HG02642 (cell line): ENCODE measurements around the gene BTBD16.

Experiments
- ATAC-seq: cut with Tn5 transposase; IDR thresholded peaks from one replicate; pipeline ENCODE4 v1.9.1; 2021; ENCODE audit warnings: mild to moderate bottlenecking; ENCODE audit not compliant: unreplicated experiment, poor library complexity

BTBD16 gene

DNA sequence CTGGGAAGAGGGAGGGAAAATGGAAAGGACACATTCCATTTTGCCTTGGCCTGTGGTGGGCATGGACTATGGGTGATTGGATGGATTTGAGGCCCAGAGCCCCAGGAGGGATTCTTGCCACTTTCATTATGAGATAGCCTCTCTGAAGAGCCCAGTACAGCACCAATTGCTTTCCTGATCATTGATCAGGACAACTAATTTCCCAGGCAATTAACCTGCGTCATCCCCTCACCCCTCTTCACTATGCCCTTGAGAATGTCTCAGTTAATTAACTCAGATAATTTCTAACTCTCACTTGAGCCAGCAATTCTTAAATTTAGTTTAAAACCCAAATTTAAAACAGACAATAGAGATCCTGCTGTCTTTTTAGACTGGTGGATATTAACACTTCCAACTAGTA lies 90.0 kb downstream of the BTBD16 start:
- no peak for ATAC-seq

DNA sequence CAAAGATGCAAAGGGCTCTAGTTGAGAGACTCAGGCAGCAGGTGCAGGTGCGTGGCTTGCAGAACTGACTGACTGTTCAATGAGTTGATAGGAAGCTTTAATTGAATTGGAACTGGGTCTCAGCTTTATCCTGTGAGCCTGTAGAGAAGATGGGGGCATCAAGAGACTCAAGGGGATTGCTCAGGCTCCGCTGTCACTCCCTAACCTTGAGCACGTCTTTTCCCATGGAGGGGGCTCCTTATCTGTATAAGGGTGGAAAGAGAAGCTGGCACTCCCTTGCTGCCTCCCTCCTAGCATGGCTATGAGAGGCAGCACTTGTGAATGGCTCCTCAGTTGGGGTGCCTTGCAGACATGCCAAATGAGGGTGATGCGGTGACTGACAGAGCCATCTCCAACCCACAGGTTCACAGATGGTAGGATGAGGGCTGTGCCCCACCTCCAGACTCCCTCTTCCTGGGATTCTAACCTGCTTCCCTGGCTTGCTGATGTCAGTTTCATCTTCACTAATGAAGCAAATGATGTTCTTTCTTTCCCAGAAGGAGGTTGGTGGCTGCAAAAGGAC lies 91.0 kb downstream of the BTBD16 start:
- ATAC-seq, result no peak

DNA sequence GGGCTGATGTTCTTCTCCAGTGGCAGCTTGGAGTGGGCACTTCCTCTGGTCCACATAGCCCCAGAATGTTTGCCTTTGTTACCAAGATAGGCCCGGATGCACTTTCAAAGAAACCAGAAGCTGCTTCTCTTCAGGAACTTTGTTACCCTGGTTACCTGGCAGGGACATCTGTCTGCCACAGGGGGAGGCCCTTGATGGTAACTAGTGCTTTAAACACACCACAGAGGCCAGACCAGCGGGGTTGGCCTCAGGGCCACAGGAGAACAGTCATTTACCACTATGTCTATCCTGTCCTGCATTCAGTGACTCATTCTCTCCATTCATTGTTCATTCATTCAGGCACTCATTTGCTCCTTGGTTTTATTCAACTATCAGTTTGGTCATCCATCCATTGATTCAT lies 91.5 kb downstream of the BTBD16 start:
- ATAC-seq, result no peak

- no peak for ATAC-seq
Measured at GRCh38 chr10:122363311-122363710, 92.2 kb downstream of the BTBD16 start.

DNA sequence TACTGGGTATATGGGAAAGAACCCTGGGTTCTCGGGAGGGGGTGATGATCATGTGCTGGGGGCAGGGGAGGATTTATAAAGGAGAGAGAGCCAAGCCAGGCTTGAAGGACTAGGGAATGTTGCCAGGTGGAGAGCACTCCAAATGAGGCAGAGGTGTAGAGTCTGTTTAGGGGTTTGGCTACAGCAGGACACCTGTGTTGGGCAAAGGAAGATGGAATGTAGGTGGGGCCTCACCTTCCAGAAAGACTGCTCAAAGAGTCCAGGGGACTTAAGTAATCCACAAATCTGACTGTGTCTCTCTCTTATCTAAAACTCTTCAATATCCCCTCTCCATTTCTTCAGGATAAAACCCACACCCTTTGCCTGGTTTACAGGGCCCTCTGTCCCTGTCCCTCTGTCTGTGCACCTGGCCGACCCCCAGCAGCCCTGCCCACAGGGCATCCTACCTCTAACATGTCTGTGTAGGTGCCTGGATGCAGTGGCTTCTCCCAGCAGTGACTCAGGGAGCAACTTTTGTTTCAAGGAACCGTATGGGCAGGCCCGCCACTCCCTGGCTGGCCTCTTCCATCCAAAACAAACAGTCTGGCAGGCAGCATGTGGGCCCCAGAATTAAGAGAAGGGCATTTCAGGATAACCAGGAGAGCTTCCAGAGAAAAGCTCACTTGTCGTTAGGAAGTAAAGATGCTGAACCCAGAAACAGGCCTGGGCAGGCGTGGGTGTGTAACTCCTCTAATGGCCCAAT lies 92.8 kb downstream of the BTBD16 start:
- ATAC-seq, result no peak

DNA sequence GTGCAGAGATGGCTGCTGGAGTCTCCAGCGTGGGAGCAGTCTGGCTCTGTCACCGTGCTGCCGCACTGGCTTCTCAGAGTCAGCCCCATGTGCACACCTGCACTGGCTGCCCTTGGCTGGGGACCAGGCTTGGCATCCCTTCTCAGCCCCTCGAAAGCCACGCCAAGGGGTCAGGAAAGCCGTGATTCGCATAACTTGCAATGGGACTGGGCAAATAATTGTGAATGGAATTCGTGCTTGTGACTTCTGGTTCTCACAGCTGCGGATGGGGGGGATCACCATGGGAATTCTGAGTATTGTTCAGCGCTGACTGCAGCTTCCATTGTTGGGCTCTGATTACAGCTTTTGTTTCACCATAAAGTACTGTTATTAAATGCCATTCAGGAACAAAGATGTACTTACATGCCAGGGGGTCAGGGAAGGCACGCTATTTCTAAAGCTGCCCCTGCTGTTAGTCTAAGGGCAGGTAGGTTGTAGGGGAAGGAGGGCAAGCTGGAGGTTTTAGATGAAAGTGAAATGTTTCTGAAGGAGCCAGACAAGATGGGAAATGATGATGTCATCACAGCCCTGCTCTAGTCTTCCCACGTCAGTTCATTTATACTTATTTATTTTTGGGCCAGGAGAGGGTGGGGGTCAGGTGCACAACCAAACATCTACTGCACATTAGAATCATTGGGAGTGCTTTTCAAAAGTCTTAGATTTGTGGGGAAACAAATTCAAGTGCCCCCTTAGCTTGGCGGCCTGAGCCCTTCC lies 97.6 kb downstream of the BTBD16 start:
- ATAC-seq, result no peak

GRCh38 chr10:122373108-122373507 lies 102.0 kb downstream of the BTBD16 start:
- no peak for ATAC-seq

GRCh38 chr10:122373721-122374120 lies 102.6 kb downstream of the BTBD16 start:
- ATAC-seq, result no peak

- peak; percentile 90 for ATAC-seq
Measured at GRCh38 chr10:122374237-122374858, 103.3 kb downstream of the BTBD16 start, which contains the start of gene PLEKHA1. Gene PLEKHA1, plus strand, starts transcription at chr10:122374708. Its CDS starts 18,493 bp downstream, at chr10:122393201.

DNA sequence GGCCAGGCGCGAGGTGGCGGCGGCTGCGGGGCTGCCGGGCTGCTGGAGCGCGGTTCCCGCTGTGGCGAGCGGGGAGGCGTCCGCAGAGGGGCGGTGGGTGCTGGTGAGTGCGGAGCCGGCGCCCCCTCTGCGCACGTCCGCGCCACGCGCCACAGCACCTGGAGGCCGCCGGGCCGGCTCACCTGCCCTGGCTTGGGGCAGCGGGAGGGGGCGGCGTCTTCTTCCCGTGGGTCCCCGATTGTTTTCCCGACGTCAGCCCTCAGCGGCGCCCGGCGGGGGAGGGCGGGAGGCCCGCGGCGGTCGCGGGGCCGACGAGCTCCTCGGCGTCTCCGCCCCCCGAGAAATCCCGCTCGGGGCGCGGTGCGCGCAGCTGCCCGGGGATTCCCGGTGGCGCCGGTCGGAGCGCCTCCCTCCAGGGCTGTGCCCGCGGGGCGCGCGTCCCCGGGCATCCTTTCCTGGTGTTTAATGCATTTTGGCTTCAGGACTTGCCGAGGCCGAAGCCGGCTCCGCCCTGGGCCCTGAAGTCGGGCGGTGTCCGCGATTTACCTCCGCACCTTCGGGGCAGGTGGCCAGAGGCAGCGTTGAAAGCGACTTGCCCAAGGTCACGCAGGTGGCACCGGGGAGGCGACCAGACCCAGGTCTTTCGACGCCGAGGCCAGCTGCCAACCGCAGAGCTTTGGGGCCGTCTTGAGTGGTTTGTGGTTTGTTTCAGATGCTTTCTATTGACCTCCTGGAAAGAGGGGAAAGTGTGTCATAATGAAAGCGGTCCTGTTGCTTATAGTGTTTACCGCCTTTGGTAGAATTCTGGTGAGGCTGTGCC lies 104.0 kb downstream of the BTBD16 start:
- ATAC-seq, result peak; percentile 46

DNA sequence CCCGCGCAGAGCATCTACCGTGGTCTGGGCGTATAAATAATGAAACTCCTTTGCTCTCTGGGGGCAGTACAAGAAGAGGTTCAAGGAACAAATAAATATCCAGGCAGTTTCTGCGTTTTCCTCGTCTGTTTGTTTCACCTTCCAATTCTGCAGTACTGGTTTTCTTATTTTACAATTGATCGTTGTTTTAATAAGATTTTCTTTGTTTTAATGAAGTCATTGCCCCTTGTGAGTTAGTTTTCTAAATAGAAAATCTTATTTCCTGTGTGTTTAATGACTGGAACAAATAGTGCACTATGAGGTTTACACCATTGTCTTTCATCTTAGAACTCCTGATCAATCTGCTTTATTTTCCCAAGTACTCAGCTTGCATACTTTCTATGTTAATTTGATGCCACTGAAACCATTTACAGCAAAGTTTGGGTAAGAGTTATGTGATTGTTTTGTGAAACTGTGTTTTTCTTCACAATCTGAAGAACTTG lies 104.6 kb downstream of the BTBD16 start:
- ATAC-seq, result no peak

- no peak for ATAC-seq
Measured at GRCh38 chr10:122376364-122376961, 105.4 kb downstream of the BTBD16 start.

GRCh38 chr10:122379041-122379440 lies 107.9 kb downstream of the BTBD16 start:
- ATAC-seq, result no peak

DNA sequence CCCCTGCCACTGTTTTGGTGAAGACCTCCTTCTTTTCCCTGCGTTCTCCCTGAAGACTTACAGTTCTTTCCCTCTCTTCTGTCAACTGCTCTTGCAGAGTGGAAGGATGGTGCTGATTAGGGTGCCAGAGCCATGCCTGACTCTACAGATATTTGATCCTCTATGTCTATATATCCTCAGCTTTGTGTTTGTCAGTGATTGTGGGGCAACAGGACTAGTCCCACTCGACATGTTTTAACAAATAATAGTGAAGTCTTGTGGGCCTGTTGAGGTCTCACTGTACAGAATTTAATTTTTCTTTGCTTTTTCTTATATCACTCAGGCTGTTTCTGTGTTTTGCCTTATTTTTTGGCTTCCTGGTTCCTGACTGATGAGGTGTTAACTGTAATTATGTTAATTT lies 108.4 kb downstream of the BTBD16 start:
- no peak for ATAC-seq

DNA sequence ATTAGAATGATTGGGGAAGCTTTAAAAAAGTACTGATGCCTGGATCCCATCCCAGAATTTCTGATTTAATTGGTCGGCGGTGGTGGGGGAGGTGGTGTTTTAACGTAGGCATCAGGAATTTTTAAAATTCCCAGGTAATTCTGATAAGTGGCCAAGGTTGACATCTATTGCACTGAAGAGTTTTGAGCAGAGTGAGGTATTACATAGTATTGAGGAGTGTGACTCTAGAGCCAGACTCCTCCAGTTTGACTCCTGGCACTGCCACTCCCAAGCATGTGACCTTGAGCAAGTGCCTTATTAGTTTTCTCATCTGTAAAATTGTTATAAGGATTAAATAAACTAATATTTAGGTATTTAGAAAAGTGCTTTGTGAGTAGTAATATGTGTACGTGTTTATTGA lies 109.6 kb downstream of the BTBD16 start:
- no peak for ATAC-seq

GRCh38 chr10:122381680-122382079 lies 110.6 kb downstream of the BTBD16 start:
- ATAC-seq, result no peak

DNA sequence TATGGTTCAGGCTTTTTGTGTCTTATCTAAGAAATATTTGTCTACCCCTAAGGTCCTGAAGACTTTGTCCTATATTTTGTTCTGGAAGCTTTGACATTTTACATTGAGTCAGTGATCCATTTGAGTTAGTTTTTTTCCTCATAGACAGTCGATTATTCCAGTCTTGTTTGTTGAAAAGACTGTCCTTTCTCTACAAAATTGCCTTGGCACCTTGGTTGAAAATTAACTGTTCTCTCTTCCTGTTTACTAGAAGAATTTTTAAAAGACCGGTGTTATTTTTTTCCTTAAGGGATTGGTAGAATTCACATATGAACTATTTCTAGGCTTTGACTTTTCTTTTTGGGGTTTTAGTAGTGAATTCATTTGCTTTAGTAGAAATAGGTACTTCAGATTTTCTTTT lies 115.4 kb downstream of the BTBD16 start:
- ATAC-seq, result no peak

- no peak for ATAC-seq
Measured at GRCh38 chr10:122387572-122387971, 116.5 kb downstream of the BTBD16 start.
